Measurements from ENCODE around the gene AHRR.
A peak's percentile ranks its signal among the peaks of the same experiment; 100 is the strongest.
"Not testable (repeated sequence)": the region's sequence is repeated elsewhere in the genome, so short reads cannot be mapped to it uniquely, and the experiment has no call there.

Gene AHRR

DNA sequence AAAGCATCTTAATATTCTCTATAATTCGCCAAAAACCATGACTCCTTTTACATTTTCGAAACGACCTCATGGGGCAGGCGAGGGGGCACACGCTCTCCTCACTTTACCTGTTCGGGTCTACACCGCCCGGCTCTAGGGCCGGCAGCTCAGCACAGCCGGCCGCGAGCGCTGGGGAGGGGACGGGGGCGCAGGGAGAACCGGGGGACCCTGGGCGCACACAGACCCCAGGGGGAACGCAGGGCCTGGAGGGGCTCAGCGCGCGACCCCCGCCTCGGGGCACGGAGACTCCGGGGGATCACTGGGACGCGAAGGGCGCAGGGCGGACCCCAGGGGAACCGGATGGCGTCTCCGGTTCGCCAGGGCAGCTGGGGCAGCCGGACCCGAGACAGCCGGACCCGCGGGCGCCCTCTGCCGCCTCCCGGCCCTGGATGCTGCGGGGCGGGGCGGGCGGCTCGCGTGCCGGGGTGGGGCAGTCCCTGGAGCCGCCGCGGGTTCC lies at the start of gene AHRR:
Gene AHRR (plus strand): TSS at position 485 of the 496 bp plus-strand sequence. CDS start 22,189 bp downstream, outside the sequence.
- DNase-seq: peak; percentile 75
- peak; percentile 50 for ATAC-seq

DNA sequence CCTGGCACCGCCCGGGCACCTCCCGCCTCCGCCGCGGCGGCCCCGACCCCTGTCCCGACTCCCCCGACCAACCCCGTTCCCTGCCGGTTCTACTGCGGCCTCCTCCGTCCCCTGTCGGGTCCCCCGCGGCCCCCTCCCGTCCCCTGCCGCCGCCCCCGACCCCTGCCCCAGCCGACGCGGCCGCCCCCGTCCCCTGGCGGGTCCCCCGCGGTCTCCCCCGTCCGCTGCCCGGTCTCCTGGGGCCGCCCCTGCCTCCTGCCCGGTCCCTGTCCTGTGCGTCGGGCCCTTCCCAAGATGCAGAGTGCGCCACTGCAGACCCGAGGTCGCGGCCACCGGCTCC lies 49.7 kb upstream of the AHRR start:
- DNase-seq: not testable (repeated sequence)
- ATAC-seq: peak; percentile 8

DNA sequence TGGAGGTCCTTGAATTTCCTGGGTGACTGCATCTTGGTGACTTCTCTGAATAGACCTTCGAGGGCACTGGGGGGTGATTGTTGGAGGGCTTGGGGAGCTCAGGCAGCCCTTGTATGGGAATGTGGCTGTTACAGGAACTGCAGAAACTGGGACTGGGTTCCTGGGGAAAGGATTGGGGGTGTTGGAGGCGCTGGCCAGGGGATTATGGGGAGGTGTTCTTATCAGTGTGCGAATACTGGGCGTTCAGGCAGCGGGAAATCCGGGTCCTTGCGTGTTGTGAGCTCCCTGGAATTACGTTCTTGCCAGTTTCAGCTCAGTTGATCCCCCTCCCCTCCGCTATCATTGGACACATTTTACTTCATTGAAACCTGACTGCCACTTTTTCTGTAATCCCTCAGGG lies 48.4 kb upstream of the AHRR start:
- DNase-seq: not testable (repeated sequence)

DNA sequence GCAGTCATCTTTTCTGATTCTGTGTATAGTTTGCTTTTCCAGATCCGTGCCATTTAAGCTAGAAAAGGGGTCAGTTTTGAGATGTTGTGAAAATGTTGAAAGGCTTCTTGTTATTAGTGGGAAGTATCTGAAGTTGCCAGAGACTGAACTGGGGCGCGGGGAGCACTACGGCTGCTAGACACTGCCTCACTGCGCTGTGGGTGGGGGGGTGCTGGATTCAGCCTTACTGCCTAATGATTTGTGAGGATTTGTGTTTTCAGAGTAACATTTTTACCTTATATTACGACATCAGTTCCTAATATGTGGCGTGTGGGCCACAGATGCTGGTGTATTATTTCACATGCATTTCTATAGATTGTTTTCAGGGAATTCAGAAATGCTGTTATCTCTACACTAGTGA lies 48.0 kb upstream of the AHRR start:
- not testable (repeated sequence) for DNase-seq, ATAC-seq

More for the DNA sequence above, 48.4 kb upstream of the AHRR start:
- ATAC-seq: not testable (repeated sequence)

DNA sequence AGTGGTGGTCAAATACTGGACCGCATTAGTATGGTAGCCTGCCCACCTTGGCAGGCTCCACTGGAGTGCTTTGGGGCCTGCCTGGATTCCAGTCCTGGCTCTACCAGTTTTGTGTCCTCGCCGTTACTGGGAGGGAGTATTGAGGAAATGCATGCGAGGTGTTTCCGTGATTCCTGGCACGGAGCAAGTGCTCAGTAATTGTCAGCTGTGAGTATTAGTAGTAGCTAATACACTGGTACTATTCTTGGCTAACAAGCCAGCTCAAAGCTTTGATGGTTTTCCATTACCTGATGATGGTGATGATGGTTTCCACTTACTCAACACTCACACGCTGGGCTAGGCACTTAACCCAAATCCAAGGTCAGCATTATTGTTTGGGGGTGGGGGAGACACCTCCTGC lies 47.2 kb upstream of the AHRR start:
- not testable (repeated sequence) for DNase-seq, ATAC-seq

DNA sequence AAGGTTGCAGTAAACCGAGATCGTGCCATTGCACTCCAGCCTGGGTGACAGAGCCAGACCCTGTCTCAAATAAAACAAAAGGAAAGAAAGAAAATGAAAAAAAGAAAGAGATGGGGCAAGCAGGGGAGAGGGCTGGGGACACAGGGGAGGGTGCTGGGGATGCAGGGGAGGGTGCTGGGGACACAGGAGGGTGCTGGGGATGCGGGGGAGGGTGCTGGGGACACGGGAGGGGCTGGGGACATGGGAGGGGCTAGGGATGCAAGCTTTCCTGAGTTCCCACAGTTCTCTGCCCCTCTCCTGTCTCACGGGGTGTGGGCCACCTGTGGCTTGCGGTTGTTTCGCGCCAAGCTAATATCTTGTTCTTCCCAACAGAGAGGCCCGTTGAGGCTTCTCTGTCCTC lies 42.9 kb upstream of the AHRR start:
- DNase-seq (no peak), ATAC-seq (no peak)

DNA sequence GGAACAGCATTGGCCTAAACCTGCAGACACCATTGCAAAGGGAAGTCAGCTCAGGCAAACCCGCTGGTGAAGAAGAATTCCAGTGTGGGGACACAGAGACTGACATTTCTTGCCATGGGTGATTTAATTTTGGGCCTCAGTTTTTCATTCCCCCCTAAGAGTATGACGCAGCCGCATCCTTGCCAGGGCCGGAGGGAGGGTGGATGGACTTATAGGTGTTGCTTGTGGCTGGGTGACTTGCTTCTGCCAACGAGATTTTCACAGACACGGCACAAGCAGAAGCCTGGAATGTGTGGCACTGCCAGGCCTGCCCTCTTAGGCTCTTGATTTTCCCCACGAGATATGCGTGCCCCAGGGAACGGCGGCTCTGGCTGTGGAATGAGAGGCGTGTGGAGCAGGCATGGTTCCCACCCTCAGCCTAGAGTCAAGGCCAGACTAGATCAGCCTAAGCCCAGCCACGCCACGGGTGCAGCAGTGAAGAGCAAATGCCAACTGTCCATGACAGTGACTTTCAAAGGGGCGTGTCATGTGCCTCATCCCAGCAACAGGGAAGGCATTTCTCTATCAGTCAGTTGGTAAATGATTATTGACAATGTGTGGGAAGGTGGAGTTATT lies 42.4 kb upstream of the AHRR start:
- not testable (repeated sequence) for DNase-seq

DNA sequence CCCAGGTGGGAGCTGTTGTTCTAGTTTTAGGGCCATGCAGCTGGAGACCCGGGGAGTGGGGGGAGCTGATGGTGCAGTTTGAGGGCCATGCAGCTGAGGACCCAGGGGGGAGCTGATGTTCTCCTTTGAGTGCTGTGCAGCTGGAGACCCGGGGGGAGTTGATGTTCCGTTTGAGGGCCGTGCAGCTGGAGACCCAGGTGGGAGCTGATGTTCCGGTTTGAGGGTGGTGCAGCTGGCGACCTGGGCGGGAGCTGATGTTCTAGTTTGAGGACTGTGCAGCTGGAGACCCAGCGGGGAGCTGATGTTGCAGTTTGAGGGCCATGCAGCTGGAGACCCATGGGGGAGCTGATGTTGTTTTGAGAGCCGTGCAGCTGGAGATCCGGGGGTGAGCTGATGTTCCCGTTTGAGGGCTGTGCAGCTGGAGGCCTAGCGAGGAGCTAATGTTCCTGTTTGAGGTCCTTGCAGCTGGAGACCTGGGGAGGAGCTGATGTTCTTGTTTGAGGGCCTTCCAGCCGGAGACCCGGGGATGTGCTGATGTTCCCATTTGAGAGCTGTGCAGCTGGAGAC lies 35.4 kb upstream of the AHRR start:
- ATAC-seq (no peak), DNase-seq (no peak)

More for the DNA sequence above, 42.4 kb upstream of the AHRR start:
- not testable (repeated sequence) for ATAC-seq

DNA sequence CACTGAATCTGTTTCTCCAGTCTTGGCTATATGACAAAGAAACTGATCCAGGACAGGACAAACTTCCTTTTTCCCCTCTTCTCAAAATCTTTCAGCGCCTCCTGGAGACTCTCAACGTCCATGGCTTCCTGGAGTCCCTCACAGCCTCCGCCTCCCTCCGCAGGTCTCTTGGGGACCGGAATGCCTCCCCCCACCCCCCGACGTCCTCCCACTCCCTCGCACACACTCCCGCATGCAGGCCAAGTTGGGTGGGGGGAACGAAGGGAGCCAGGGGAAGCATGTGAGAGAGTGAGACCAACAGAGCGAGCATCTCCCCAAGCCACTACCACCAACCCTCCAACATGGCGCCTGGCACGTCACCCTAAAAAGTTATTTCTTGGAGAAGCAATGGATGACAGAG lies 31.3 kb upstream of the AHRR start:
- ATAC-seq, DNase-seq: not testable (repeated sequence)

DNA sequence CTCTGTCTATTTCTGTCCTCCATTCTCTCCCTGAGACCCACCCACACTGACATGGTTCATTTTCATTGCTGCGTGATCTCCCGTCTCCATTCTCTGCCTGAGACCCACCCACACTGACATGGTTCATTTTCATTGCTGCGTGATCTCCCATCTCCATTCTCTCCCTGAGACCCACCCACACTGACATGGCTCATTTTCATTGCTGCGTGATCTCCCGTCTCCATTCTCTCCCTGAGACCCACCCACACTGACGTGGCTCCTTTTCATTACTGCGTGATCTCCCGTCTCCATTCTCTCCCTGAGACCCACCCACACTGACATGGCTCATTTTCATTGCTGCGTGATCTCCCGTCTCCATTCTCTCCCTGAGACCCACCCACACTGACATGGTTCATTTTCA lies 30.2 kb upstream of the AHRR start:
- ATAC-seq, DNase-seq: not testable (repeated sequence)

DNA sequence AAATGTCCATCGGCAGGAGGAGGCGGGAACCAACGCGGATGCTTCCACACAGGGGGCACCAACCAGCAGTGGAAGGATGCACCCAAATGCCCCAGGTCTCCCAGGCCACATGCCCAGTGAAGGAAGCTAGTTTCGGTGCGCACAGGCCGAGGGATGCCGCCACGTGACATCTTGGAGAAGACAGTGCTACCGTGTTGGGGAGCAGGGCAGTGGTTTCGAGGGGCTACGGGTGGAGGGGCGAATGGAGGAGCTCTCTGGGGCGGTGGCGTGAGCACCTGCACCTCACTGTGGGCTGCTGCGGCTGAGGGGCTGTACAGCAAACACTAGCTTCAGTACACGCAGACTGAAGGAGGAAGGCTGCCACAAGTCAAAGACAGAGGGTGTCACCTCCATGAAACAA lies 26.7 kb upstream of the AHRR start:
- ATAC-seq, DNase-seq: not testable (repeated sequence)

DNA sequence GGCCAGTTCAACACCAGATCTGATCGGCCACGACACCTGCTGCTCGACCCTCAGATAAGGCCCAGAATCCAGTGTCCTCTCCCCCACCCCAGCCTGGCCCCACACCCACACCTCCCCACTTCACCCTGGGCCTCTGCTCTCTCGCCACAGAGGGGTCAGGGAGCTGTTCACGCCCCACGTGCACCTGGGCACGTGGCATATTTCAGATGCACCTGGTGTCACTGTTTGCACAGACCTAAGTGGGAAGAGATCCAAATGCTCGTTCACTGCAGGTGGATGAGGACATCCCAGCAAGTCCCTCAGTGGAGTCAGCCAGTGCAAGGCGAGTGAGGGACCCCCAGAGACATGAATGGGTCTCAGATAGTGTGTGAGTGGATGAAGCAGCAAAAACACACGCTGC lies 25.3 kb upstream of the AHRR start:
- ATAC-seq: not testable (repeated sequence)

DNA sequence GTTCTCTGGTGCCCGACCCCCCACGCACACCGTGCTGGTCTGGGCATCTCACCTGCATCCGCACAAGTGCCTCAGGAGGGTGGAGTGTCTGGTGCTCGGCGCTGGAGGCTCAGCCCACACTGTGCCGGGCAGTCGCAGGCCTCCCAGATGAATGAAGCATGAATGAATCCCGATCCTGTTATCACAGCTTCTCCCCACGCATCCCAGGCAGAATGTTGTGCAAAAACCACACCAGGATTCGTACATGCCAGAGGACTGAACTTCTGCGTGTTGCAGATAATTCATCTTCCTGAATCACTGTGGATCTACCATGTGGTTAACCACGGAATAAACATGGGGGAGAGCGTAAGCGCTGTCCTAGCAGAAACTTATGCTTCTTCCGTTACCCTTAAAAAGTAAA lies 24.6 kb upstream of the AHRR start:
- peak; percentile 85 for ATAC-seq
- DNase-seq: not testable (repeated sequence)

More for the DNA sequence above, 25.3 kb upstream of the AHRR start:
- DNase-seq: not testable (repeated sequence)

DNA sequence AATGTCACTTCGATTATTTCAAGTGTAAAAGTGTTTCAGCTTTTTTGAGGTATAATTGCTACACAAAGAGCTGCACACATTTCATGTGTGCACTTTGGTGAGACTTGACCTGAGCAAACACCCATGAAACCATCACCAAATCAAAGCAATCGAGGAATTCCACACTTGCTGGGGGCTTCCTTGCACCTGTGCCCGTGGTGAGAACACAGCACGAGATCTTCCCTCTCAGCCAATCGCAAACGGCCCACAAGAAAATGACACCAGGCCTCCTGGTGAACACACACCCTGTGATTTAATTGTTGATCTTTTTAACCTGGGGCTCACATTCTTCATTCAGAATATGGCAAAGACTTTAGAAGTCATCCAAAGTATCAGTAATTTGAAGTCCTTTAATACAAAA lies 24.1 kb upstream of the AHRR start:
- peak; percentile 10 for ATAC-seq
- not testable (repeated sequence) for DNase-seq

DNA sequence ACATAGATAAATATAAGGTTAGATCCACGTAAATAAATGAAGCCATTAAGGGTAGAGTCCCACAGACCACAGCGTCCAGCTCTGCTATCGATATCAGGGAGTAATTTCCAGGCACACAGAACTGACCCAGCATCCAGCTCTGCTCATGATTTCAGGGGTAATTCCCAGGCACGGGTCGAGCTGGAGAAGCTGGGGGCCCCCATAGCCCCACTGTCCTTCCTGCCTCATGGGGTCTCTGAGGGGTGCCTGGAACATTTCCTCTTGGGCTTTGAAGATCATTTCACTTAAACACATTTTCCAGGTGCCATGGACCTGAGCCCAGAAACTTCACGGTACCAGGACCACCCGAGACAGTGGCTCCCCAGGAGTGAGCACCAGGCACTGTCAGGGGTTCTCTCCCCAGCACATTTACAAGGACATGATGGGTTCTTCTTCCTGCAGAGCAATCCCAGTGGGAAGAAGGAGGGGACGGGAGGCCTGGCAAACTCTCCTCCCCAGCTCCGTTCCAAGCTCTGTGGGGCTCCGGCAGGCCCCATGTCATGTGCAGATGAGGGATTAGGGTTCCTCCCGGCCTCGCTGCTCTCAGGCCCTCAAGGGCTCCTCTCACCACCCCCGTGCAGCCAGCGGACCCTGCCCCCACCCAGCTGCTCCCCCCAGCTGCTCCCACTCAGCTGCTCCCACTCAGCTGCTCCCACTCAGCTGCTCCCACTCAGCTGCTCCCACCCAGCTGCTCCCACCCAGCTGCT lies 23.4 kb upstream of the AHRR start:
- not testable (repeated sequence) for ATAC-seq, DNase-seq

DNA sequence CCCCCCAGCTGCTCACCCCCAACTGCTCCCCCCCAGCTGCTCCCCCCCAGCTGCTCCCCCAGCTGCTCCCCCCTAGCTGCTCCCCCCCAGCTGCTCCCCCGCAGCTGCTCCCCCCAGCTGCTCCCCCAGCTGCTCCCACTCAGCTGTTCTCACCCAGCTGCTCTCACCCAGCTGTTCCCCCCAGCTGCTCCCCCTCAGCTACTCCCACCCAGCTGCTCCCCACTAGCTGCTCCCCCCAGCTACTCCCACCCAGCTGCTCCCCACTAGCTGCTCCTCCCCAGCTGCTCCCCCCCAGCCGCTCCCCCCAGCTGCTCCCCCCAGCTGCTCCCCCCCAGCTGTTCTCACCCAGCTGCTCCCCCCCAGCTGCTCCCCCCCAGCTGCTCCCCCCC lies 22.8 kb upstream of the AHRR start:
- ATAC-seq: no peak
- no peak for DNase-seq

DNA sequence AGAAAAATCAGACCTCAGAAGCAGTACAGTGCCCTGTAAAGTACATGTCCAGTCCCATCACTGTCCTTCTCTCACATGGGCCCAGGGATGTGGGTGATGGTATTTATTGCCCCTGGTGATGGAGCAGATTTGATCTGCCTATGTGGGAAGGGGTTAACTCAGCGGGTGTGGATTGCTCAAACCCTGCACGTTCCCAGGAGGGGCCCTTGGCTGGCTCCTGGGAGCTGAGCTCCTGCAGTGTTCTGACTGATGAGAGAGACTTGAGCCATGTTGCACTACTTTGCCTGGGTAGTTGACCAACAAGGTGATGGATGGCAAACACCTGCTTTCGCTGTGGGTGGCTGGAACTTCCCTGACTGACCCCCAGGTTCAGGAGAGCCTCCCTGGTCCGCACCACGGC lies 21.6 kb upstream of the AHRR start:
- ATAC-seq, DNase-seq: not testable (repeated sequence)

DNA sequence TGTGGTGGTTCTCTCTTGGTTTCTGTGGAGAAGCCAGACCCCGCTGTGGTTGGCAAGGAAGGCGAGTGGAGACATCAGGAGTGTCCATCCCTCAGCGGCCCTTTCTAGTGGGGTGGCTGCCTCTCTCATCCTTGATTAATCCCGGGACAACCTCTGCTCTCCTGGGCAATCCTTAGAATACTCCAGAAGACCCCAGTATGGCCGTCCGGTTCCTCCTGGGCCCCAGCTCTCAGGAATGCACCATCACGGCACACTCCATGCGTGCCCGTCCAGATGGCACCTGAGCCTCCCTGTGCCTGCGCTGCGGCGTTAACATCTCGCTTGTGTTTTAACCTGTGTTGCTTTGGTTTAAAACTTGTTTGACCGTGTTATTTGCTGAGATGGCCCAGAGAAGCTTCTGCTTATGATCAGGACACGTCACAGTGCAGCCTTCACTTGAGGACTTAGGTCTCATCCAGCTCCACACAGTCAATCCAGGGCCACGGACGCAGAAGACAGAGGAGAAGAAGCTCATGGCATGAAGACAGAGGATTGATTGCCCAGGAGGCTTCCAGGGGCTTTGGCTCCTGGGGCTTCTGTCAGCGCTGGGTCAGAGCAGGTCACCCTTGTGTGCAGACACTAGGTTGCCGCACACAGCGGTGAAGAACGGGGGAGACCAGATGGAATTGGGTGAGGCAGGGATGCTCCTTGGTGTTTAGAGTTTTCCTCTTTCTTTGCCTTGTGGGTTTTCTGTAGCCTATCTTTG lies 20.7 kb upstream of the AHRR start:
- ATAC-seq, DNase-seq: not testable (repeated sequence)

DNA sequence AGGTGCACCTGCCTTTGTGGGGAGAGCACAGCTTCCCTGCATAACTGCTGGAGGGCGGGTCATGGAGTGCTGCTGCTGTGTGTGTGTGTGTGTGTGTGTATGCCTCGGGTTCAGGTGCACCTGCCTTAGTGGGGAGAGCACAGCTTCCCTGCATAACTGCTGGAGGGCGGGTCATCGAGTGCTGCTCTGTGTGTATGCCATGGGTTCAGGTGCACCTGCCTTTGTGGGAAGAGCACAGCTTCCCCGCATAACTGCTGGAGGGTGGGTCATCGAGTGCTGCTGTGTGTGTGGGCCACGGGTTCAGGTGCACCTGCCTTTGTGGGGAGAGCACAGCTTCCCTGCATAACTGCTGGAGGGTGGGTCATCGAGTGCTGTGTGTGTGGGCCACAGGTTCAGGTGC lies 19.1 kb upstream of the AHRR start:
- not testable (repeated sequence) for DNase-seq, ATAC-seq

DNA sequence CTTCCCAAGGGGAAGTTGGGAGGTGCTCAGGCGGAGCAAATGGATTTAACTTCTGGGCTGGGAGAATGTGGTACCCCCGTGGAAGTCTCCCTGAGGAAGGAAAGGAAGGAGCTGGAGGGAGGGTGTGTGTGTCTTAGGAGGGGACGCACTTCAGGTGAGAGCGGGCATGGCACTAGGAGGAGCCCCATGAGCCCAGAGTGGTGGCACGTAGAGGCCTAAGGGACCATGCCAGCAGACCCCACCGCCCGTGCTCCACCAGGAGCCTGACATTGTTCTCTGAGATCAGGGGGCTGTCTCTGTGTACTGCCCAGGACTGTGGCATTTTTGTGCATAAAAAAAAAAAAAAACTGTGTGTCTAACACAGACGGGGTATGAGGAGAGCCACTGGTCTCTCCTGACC lies 18.5 kb upstream of the AHRR start:
- DNase-seq (no peak), ATAC-seq (no peak)

DNA sequence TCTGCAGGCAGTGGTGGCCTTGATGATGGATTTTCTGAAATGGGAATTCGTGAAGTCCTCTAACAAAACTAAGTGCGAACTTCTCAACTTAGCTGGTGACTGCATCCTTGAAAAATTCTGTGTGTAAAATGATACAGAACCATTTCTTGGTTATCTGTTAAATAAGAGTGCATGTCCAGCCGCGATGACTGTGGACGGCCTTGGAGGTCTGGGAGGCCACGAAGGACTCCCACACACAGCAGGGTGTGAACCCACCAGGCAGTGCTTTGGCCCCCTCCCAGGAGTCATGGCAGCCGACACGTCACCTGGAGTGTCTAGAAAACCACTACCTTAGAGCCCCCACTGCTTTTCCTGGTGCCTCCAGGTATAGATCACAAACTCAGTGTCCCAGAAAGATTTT lies 17.8 kb upstream of the AHRR start:
- not testable (repeated sequence) for ATAC-seq, DNase-seq

DNA sequence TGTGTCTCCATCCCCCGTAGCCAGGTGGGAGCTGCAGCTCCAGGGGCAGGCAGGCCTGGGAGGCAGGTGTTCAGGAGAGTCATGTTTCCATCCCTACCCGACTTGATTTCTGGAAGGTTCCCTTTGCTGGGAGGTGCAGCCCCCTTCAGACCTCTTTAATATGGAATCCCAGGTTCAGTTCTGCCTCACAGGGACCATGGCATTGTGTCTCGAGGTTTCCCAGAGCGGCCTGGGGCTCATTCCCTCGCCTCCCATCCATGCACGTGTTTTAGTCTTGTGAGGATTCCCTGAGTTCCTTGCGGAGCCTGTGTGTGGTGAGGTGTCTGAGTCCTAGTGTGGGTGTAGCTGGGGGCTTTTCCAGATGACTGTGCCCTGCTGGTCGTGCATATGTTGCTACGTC lies 16.5 kb upstream of the AHRR start:
- ATAC-seq: no peak
- no peak for DNase-seq

All from stimulated activated naive CD8-positive, alpha-beta T cell treated with anti-CD3 and anti-CD28 coated beads, Interleukin-15, Interleukin-2, amounts not matched to agents 100 U/mL and 50 U/mL, for 24 hours (primary cell).